B cell (primary cell): ENCODE measurements around the gene CCDC112. TPM values are rescaled to one million over a fixed set of nuclear protein-coding genes. Genes with fewer than 3 reads are reported as not detected.

Experiments used
- ATAC-seq: fragments of 200-7000 bp; cut with Tn5 transposase; one replicate; pipeline ENCODE4 v1.10.0; 2021; ENCODE audit warnings: low read depth, mild to moderate bottlenecking, moderate number of reproducible peaks, moderate library complexity
- CTCF ChIA-PET: fragments of 350-600 bp; sonication (Branson Sonifier 250); formaldehyde crosslinking; loops from one replicate; lab custom pipeline; 2021; ENCODE audit warnings: antibody characterized with exemption, inconsistent platforms; lab: Charles Lee
- POLR2A ChIA-PET: fragments of 350-600 bp; sonication (Branson Sonifier 250); formaldehyde crosslinking; loops from one replicate; lab custom pipeline; 2021; ENCODE audit warnings: antibody characterized with exemption; lab: Charles Lee
- DNase-seq: peaks from one replicate; pipeline ENCODE4 v3.0.0; 2013
- H2AFZ ChIP-seq: 2 replicates; pipeline ENCODE4 v1.6.1; 2012; ENCODE audit warnings: mild to moderate bottlenecking, low read depth, low read length; ENCODE audit not compliant: insufficient read depth, poor library complexity, severe bottlenecking
- H3K27ac ChIP-seq, 2 donors: 1 replicate in 1 of 2; 2 replicates in 1 of 2; pipeline ENCODE4 v1.5.1; 2012 to 2013; ENCODE audit warnings: low read length in 2 of 2, mild to moderate bottlenecking in 2 of 2, moderate library complexity in 1 of 2
- H3K27me3 ChIP-seq, 4 experiments: fragments of 200-600 bp in 1 of 4; sonication (generic) in 1 of 4; replicated peaks in 1 of 4; 1 replicate in 2 of 4; 2 replicates in 2 of 4; pipeline versions ENCODE4 v1.6.1 to v1.7.0; 2013 to 2016; ENCODE audit warnings: low read length in 3 of 4, mild to moderate bottlenecking in 2 of 4, mixed read lengths in 1 of 4, moderate library complexity in 1 of 4; ENCODE audit not compliant: insufficient read depth in 4 of 4, control insufficient read depth in 3 of 4; ENCODE audit errors: control extremely low read depth in 1 of 4
- H3K36me3 ChIP-seq, 2 experiments: replicated peaks in 1 of 2; 1 replicate in 1 of 2; 2 replicates in 1 of 2; pipeline versions ENCODE4 v1.6.1 to v1.7.1; 2013; ENCODE audit warnings: low read length in 1 of 2; ENCODE audit not compliant: insufficient read depth in 2 of 2, control insufficient read depth in 1 of 2; ENCODE audit errors: control extremely low read depth in 1 of 2, extremely low read depth in 1 of 2
- H3K4me1 ChIP-seq, 2 donors: fragments of 200-600 bp in 1 of 2; sonication (generic) in 1 of 2; 1 replicate in 1 of 2; 2 replicates in 1 of 2; pipeline versions ENCODE4 v1.5.1 to v1.6.1; 2013 to 2017; ENCODE audit warnings: low read length in 2 of 2; ENCODE audit not compliant: control insufficient read depth in 2 of 2, insufficient read depth in 2 of 2
- H3K4me2 ChIP-seq: replicated peaks from 2 replicates; pipeline ENCODE3; 2012; ENCODE audit warnings: mild to moderate bottlenecking, low read depth, low read length; ENCODE audit not compliant: poor library complexity, severe bottlenecking
- H3K4me3 ChIP-seq, 5 experiments: fragments of 200-600 bp in 1 of 5; sonication (generic) in 1 of 5; 1 replicate in 3 of 5; 2 replicates in 2 of 5; pipeline versions ENCODE4 v1.5.1 to v1.7.0; 2011 to 2016; ENCODE audit warnings: low read length in 4 of 5, mild to moderate bottlenecking in 4 of 5, low read depth in 2 of 5, control low read depth in 1 of 5, moderate library complexity in 1 of 5; ENCODE audit not compliant: insufficient read depth in 1 of 5; ENCODE audit errors: control extremely low read depth in 1 of 5, extremely low read depth in 1 of 5
- H3K79me2 ChIP-seq: fragments of 200-600 bp; sonication (generic); one replicate; pipeline ENCODE4 v1.6.0; 2016; ENCODE audit warnings: low read length; ENCODE audit not compliant: control insufficient read depth, insufficient read depth
- H3K9ac ChIP-seq: fragments of 200-600 bp; sonication (generic); 2 replicates; pipeline ENCODE4 v1.6.1; 2017; ENCODE audit warnings: mild to moderate bottlenecking, low read length, moderate library complexity
- H3K9me3 ChIP-seq, 3 donors: one replicate each; pipeline versions ENCODE4 v1.6.1 to v1.7.1; 2013; ENCODE audit warnings: low read length in 2 of 3; ENCODE audit not compliant: control insufficient read depth in 2 of 3, insufficient read depth in 1 of 3; ENCODE audit errors: control extremely low read depth in 1 of 3
- H4K20me1 ChIP-seq: 2 replicates; pipeline ENCODE4 v1.6.0; 2012; ENCODE audit warnings: mild to moderate bottlenecking, low read length; ENCODE audit not compliant: insufficient read depth, control insufficient read depth, poor library complexity, severe bottlenecking
- H3K27ac Mint-ChIP-seq: one replicate; pipeline ENCODE4 v1.8.0; 2021; ENCODE audit warnings: mixed read lengths
- H3K27me3 Mint-ChIP-seq: one replicate; pipeline ENCODE4 v1.8.0; 2021; ENCODE audit warnings: mixed read lengths
- H3K4me1 Mint-ChIP-seq: one replicate; pipeline ENCODE4 v1.8.0; 2021; ENCODE audit warnings: mixed read lengths
- H3K4me3 Mint-ChIP-seq: one replicate; pipeline ENCODE4 v1.8.0; 2021; ENCODE audit warnings: mixed read lengths
- H3K9me3 Mint-ChIP-seq: one replicate; pipeline ENCODE4 v1.8.0; 2022; ENCODE audit warnings: mixed read lengths; ENCODE audit not compliant: insufficient read depth
- EZH2 ChIP-seq: IDR thresholded peaks from 2 replicates; pipeline ENCODE4 v1.6.1; 2012; ENCODE audit warnings: borderline replicate concordance, low read depth, mild to moderate bottlenecking, moderate library complexity, low read length; ENCODE audit not compliant: insufficient read depth, poor library complexity, severe bottlenecking
- WGBS: methylation state at CpG from one replicate; pipeline ENCODE4 v1.1.5; 2013; ENCODE audit warnings: missing lambda C conversion rate; ENCODE audit not compliant: insufficient coverage; 5-methylcytosine and 5-hydroxymethylcytosine counted together
- intact Hi-C: fragments of 100-400 bp; cut with micrococcal nuclease; formaldehyde crosslinking; loops from one replicate; pipeline ENCODE4 v1.10.0; 2022
- polyA plus RNA-seq: library from polyadenylated mRNA; depleted of rRNA; stranded (reverse); fragments of >200 nt; gene quantifications from 2 replicates; pipeline ENCODE4 v1.2.3, GENCODE V29; 2012
- total RNA-seq, 2 donors: library from RNA; stranded (reverse); fragments of 120-200 nt in 1 of 2; gene quantifications; 1 replicate in 1 of 2; 2 replicates in 1 of 2; pipeline versions ENCODE4 v1.2.3 to v1.2.4, GENCODE V29; 2013 to 2022
- TF ChIP-seq, protein P1 (sequence below): fragments of 200-600 bp; IDR thresholded peaks from one replicate; pipeline ENCODE4 v1.8.0; 2022; ENCODE audit warnings: antibody characterized with exemption, mild to moderate bottlenecking

The CCDC112 gene
- total and polyA plus RNA-seq, 2 donors (not counting 1 experiment from before 2014, with no cell fraction given) = 3.7 to 9.6 TPM

DNA sequence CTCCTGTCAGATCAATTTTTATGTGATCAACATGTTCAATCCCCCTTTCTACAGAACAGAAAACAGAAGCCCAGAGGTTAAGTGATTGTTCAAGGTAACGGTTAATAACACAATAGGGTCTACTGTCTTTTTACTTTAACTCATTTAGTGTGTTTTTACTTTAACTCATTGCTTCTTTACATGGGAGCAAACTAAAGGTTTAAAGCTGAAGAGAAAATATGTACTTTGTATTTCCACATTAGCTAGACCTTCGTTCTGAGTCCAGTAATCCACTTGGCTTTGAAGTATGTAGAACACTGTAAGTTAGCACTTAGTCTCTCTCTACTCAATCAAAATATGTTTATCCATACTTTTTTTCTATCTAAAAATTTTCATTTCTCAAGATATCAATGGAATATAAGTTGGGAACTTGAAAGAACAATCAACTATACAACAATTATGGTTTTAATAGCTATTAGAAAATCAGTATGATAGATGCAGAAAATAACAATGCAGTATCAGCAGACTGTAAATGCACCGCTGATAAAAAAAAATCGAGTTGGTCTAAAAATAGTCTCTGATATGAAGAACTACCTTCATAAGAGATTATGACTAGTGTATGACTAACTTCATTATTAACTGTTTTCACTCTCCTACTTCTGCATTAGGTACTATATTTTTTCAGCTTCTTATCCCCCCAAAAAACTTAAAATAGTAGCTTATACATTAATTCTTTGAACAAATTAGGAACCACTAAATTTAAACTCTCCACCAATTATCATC lies 54.4 kb downstream of the CCDC112 start:
- H3K36me3 ChIP-seq = peaks cover 7 to 45% of the 10 kb centered on the region in 2 experiments
- TF ChIP-seq, protein P1, sequence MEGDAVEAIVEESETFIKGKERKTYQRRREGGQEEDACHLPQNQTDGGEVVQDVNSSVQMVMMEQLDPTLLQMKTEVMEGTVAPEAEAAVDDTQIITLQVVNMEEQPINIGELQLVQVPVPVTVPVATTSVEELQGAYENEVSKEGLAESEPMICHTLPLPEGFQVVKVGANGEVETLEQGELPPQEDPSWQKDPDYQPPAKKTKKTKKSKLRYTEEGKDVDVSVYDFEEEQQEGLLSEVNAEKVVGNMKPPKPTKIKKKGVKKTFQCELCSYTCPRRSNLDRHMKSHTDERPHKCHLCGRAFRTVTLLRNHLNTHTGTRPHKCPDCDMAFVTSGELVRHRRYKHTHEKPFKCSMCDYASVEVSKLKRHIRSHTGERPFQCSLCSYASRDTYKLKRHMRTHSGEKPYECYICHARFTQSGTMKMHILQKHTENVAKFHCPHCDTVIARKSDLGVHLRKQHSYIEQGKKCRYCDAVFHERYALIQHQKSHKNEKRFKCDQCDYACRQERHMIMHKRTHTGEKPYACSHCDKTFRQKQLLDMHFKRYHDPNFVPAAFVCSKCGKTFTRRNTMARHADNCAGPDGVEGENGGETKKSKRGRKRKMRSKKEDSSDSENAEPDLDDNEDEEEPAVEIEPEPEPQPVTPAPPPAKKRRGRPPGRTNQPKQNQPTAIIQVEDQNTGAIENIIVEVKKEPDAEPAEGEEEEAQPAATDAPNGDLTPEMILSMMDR = no peak
- no peak for TF ChIP-seq EZH2
- Mint-ChIP-seq H3K4me3 (no peak overlapping the region), H3K27me3 (no peaks in the 10 kb centered on the region), H3K9me3 (no peaks in the 10 kb centered on the region), H3K27ac (no peak overlapping the region), H3K4me1 (peaks cover 8% of the 10 kb centered on the region)
- H4K20me1 ChIP-seq = peaks cover 61% of the 10 kb centered on the region
- H3K27ac ChIP-seq = no peak overlapping the region
- intact Hi-C loops = no loop called here
- DNase-seq (no peak), ATAC-seq (no peak)
- ChIA-PET POLR2A (no interaction called here), CTCF (interaction anchor here (1.0 to 14.2 kb wide), 4 partner anchors 9 to 333 kb away, joined by 3 to 194 read pairs (median 6); no protein-coding TSS in a partner anchor)
- no peak overlapping the region for H3K9ac ChIP-seq
- no peaks in the 10 kb centered on the region for H3K9me3 ChIP-seq
- no peak overlapping the region for H3K4me2 ChIP-seq
- no peaks in the 10 kb centered on the region for H3K27me3 ChIP-seq
- no CpG with 5 or more reads among the region's 4 CpGs for WGBS
- no peak overlapping the region for H3K4me3 ChIP-seq
- H2AFZ ChIP-seq = no peak overlapping the region
- H3K79me2 ChIP-seq = peaks cover 45% of the 10 kb centered on the region
- no peaks in the 10 kb centered on the region for H3K4me1 ChIP-seq

DNA sequence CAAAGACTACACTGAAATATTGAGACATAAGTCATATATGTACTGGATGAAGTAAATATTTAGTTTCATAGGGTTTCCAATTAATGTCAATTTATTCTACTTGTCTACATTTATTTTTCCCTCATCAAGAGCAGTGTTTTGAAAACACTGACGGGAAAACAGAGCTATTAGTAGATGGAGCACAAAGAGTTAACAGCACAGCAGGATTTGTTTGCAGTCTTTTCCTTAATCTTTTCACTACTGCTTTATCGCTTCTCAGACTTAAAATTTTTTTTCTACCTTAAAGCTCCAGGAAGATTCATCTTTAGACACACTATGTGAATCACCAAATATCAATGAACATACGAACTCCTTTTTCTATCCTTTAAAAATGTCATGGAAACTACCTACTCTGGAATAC lies 59.4 kb downstream of the CCDC112 start:
- Histone ChIP-seq H3K9ac (no peak overlapping the region), H3K27me3 (no peaks in the 10 kb centered on the region), H4K20me1 (peaks cover 23% of the 10 kb centered on the region), H3K27ac (no peak overlapping the region), H2AFZ (no peak overlapping the region), H3K79me2 (peaks cover 6% of the 10 kb centered on the region), H3K36me3 (peaks cover 7 to 61% of the 10 kb centered on the region in 2 experiments), H3K4me1 (no peaks in the 10 kb centered on the region), H3K9me3 (no peaks in the 10 kb centered on the region), H3K4me2 (no peak overlapping the region), H3K4me3 (no peak overlapping the region)
- 94% methylated on average over 2 of the region's 3 CpGs for WGBS
- ChIA-PET CTCF (interaction anchor here (0.7 to 1.0 kb wide), 2 partner anchors 8 to 139 kb away, joined by 3 read pairs; no protein-coding TSS in a partner anchor), POLR2A (no interaction called here)
- Mint-ChIP-seq H3K27ac (no peak overlapping the region), H3K27me3 (no peaks in the 10 kb centered on the region), H3K4me1 (no peaks in the 10 kb centered on the region), H3K4me3 (no peak overlapping the region), H3K9me3 (no peaks in the 10 kb centered on the region)
- TF ChIP-seq, protein P1 = no peak
- no peak for TF ChIP-seq EZH2
- no peak for DNase-seq
- intact Hi-C loops = no loop called here
- no peak for ATAC-seq
